HG03575 (cell line): Measurements from ENCODE around the gene JUNB.
"Not testable (repeated sequence)": the region's sequence is repeated elsewhere in the genome, so short reads cannot be mapped to it uniquely, and the experiment has no call there.

Source experiments
- ATAC-seq: cut with Tn5 transposase; IDR thresholded peaks from one replicate; pipeline ENCODE4 v1.9.1; 2021; ENCODE audit not compliant: unreplicated experiment, insufficient number of reproducible peaks, low FRiP score; ENCODE audit errors: extremely low read depth

Gene JUNB

DNA sequence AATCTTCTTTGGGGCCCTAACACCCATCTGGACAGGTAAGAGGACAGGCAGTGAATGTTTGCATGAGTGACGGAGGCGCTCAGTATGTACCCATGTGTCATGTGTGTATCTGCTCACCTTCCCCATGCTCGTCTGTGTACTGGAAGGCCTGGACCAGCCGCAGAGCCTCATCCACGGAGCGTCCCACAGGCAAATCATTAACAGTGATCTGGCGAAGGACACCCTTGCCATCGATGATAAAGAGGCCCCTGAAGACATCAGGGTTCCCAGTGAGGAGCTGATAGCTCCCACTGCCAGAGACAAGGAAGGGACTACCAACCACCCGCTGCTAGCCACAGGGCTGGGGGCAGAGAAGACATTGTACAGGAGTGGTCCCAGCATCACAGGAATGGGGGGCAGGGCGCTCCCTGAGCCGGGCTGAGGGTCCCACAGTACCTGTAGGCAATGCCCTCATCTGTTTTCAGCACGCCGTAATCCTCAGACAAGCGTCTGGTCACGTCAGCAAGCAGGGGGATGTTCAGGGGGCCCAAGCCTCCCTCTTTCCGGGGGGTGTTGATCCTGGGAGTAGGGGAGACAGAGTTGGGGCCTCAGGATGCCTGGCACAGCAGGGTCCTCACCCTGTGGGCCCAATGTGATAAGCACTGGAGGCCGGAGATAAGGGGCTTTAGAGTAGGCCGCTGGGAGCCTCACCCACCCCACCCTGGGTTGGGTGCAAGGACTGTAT, 8.6 kb downstream of the JUNB start:
- no peak for ATAC-seq

GRCh38 chr19:12800466-12800770, 9.1 kb downstream of the JUNB start:
- no peak for ATAC-seq

GRCh38 chr19:12800923-12801465, 9.7 kb downstream of the JUNB start:
- ATAC-seq: no peak

GRCh38 chr19:12801466-12802266, 10.4 kb downstream of the JUNB start, which contains the start of the genes PRDX2 and THSD8:
TSS of gene PRDX2 (minus strand) at chr19:12801800. CDS start at chr19:12801261, 539 bp downstream.
TSS of gene THSD8 (plus strand) at chr19:12802069. CDS start at chr19:12802072, 3 bp downstream.
- no peak for ATAC-seq

DNA sequence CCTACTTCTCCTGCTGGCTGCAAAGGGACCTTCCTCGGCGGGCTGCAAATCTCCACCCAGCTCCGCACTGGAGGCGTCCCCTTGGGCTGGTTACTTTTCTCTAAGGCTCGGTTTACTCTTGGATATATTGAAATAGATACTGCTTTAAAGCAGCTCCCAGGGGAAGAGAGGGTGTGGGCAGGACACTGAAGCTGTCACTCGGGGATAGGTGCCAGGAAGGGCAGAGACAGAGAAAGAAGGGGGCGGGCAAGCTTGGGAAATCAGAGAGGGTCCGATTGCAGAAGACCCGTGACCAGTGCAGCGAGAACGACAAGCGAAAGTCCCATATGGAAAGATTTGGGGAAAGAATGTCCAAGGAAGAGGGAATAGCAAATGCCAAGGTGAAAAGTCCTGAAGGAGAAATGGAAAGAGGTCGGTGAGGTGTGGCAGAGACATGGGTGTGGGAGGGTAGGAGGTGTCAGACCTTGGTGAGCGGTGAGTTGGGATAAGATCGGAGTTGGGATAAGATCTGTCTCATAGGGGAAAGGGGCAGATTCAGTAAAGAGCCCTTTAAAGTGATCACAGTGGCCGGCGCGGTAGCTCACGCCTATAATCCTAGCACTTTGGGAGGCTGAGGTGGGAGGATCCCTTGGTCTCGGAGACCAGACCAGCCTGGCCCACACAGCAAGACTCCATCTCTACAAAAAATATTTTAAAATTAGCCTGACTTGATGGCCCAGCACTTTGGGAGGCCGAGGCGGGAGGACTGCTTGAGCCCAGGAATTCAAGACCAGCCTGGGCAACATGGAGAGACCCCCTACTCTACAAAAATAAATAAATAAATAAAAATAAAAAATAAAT, 11.2 kb downstream of the JUNB start:
- no peak for ATAC-seq

GRCh38 chr19:12804051-12804450, 12.8 kb downstream of the JUNB start:
- ATAC-seq: no peak

DNA sequence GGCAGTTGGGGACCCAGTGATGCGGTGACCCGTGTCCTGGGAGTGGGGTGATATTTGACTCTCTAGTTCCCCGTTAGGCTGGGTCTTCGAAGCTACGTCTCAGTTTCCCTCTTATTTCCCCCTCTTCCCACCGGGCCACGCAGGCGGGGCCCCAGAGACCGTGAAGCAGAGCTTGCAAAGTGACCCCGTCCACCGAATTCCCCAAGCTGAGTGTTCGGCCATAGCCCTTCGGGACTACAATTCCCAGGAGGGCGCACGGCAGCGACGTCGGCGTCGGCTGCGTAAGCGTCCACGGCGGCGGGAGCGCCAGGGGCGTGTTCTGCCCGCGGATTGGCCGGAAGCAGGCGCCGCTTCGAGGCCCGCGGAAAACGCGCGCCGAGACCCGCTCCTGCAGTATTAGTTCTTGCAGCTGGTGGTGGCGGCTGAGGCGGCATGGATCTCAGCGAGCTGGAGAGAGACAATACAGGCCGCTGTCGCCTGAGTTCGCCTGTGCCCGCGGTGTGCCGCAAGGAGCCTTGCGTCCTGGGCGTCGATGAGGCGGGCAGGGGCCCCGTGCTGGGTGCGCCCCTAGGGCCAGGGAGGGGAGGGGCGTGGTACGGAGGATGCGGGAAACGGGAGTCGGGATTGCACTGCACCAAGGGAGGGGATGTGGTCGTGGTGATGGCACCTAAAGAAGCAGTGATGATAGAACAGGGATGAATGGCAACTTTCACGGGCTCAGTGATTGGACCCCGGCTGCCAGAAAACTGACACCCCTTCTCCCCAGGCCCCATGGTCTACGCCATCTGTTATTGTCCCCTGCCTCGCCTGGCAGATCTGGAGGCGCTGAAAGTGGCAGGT, 15.2 kb downstream of the JUNB start, which contains the start of gene RNASEH2A:
TSS of gene RNASEH2A (plus strand) at position 343 of the 840 bp plus-strand sequence. CDS start at position 433, 90 bp downstream.
- ATAC-seq: no peak

GRCh38 chr19:12815088-12815487, 23.8 kb downstream of the JUNB start:
- ATAC-seq: no peak

DNA sequence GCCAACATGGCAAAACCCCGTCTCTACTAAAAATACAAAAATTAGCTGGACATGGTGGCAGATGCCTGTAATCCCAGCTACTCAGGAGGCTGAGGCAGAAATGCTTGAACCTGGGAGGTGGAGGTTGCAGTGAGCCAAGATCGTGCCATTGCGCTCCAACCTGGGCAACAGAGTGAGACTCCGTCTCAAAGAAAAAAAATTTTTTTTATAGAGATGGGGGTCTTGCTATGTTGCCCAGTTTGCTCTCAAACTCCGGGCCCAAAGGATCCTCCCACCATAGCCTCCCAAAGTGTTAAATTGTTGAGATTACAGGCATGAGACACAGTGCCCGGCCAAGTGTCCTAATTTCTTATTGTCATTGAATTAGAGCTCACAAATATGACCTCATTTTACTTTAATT, 25.9 kb downstream of the JUNB start:
- ATAC-seq: not testable (repeated sequence)

GRCh38 chr19:12817810-12818209, 26.5 kb downstream of the JUNB start:
- ATAC-seq: not testable (repeated sequence)

- no peak for ATAC-seq
These were observed 30.5 kb downstream of the JUNB start for GRCh38 chr19:12821761-12822160.

DNA sequence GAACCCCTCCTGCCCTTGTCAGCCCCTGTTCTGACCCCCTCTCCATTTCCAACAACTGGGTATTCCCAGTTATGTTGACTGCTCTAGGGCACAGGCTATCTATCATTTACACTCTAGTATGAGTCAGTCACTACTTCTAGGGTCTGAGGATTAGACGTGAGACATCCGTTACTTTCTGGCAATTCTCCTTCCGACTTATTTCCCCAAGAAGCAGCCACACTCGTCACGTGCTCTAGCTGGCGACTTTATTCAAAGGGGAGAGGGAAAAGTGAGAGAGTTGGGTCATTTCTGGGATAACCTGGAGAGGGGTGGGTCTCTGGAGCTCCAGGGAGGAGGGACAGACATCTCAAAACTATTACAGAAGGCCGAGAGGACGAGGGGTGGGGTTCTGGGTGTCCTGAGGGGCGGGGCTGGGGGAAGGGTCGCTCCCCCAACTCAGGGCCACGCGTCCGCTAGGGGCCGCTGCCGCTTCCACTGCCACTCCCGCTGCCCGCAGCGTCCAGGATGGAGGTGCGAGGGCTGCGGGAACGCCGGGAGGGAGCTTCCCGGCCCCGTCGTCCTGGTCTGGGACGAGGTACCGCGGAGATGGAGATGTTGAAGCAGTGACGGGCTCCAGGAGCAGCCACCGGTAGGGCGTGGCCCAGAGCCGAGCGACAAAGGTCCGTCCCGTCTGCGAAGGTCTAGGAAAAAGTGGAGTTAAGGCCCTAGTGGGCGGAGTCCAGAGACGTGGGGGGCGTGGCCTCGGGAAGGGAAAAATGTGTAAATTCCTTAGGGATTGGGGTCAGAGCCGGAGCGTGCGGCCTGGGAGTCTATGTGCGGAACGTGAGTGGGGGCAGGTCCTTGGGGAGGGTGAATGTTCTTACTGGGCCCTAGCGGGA, 34.2 kb downstream of the JUNB start:
- ATAC-seq: no peak

DNA sequence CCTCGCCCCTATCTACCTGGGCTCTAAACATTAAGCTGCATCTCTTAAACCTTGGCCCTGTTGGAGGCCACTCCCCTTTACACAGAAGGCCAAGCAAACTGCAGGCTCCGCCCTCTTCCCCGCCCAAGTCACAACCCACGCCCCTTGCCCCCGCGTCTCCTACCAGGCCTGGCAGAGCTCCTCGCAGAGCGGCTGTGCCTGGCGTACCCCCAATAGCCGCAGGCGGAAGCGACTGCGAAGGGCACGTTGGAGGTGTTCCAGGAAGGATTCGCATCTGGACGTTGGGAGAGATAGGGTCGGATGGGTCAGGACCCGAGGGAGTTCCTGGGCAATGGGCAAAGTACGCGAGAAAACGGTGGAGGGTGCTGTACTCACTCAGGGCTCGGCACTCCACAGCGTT, 37.2 kb downstream of the JUNB start:
- ATAC-seq: no peak

DNA sequence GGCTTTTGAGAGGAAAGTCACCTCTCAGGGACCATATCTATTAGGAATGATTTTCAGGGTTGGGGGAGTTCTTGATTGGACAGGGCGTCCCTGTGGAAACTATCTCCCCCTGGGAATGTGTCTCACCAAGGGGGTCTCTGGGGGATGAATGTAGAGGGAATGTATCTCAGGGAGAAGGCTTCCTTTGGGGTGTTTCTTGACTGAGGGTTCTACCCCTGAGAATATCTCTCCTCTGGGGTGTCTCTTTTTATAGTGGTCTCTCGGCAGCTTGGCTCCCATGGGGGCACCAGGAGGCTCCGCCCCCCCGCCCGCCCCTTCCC, 42.1 kb downstream of the JUNB start:
- no peak for ATAC-seq

GRCh38 chr19:12833738-12834565, 42.7 kb downstream of the JUNB start:
- no peak for ATAC-seq

- no peak for ATAC-seq
These were observed 43.3 kb downstream of the JUNB start, which contains the start of gene RTBDN for GRCh38 chr19:12834566-12834943. TSS of gene RTBDN (minus strand) at chr19:12834579. CDS start at chr19:12829979, 4,600 bp downstream.
